MM.1S (cell line): ENCODE measurements around the gene MZB1.

Source experiments
- EZH2 ChIP-seq: fragments of 300-600 bp; sonication (generic); optimal IDR thresholded peaks from 2 replicates; pipeline ENCODE3; 2017; ENCODE audit warnings: low read depth, mild to moderate bottlenecking, antibody characterized with exemption, low read length, mixed read lengths
- EZH2phosphoT487 ChIP-seq: fragments of 300-600 bp; sonication (generic); IDR thresholded peaks from 2 replicates; pipeline ENCODE4 v1.6.1; 2018; ENCODE audit warnings: antibody characterized with exemption, low read length
- TF ChIP-seq, protein P1 (sequence below): fragments of 300-600 bp; sonication (generic); IDR thresholded peaks from 2 replicates; pipeline ENCODE4 v1.5.1; 2016; ENCODE audit warnings: antibody characterized with exemption, low read length, mixed read lengths

DNA sequence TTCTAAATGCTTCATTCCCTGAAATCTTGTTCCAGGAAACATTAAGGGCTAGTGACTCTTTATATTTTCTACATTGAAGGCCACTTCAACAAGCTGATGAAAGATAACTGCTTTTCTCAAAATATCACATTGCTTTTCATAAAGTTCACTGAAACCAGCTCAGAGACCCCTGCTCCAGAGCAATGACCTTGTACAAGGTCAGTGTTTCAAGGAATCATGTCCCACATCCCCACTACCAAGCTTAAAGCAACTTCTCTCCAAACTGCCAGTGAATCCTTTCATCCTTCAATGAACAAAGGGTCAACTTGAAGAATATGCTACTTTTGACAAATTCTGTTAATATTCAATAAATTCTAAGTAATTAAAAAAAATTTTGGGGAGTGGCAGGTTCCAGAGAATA, 26.2 kb upstream of the MZB1 start:
- TF ChIP-seq, protein P1, sequence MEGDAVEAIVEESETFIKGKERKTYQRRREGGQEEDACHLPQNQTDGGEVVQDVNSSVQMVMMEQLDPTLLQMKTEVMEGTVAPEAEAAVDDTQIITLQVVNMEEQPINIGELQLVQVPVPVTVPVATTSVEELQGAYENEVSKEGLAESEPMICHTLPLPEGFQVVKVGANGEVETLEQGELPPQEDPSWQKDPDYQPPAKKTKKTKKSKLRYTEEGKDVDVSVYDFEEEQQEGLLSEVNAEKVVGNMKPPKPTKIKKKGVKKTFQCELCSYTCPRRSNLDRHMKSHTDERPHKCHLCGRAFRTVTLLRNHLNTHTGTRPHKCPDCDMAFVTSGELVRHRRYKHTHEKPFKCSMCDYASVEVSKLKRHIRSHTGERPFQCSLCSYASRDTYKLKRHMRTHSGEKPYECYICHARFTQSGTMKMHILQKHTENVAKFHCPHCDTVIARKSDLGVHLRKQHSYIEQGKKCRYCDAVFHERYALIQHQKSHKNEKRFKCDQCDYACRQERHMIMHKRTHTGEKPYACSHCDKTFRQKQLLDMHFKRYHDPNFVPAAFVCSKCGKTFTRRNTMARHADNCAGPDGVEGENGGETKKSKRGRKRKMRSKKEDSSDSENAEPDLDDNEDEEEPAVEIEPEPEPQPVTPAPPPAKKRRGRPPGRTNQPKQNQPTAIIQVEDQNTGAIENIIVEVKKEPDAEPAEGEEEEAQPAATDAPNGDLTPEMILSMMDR, result no peak
- TF ChIP-seq EZH2, result no peak
- TF ChIP-seq EZH2phosphoT487, result no peak
